ENCODE data around the gene OTUD3.
"Not testable (repeated sequence)": the region's sequence is repeated elsewhere in the genome, so short reads cannot be mapped to it uniquely, and the experiment has no call there.

The OTUD3 gene

DNA sequence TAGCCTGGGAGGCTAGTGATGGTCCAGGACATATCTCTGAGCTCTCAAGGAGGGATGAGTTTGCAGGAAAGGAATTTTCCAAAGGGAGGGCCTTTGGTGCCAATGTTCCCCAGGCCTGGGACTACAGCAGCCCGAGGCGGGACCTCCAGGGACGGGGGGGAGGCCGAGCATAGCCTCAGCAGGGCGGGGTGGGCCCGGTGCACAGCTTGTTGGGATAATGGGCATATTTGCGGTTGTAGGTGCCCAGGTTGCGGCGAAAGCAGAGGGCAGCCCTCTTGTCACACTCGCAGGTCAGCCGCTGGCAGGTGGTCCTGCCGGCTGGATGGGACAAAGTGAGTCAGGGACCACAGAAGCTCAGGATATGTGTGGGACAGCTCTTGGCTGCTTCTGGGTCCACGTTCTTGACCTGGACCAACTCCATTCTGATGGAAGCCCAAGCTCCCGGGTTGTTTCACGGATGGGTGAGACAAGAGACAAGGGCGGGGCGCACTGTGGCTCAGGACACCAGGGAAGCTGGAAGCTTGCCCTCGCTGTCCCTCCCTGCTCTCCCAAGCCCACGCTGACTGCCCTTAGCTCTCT lies 38.0 kb downstream of the OTUD3 start:
- DNase-seq = no peak

- DNase-seq = no peak
Observed at GRCh38 chr1:19921310-19921709, 39.1 kb downstream of the OTUD3 start.

GRCh38 chr1:19922015-19922688 lies 40.0 kb downstream of the OTUD3 start:
- no peak for DNase-seq

GRCh38 chr1:19923137-19923952 lies 41.1 kb downstream of the OTUD3 start, which contains the start of gene PLA2G2E:
PLA2G2E (minus strand) TSS chr1:19923617; CDS start chr1:19923559, 58 bp downstream.
- no peak for DNase-seq

DNA sequence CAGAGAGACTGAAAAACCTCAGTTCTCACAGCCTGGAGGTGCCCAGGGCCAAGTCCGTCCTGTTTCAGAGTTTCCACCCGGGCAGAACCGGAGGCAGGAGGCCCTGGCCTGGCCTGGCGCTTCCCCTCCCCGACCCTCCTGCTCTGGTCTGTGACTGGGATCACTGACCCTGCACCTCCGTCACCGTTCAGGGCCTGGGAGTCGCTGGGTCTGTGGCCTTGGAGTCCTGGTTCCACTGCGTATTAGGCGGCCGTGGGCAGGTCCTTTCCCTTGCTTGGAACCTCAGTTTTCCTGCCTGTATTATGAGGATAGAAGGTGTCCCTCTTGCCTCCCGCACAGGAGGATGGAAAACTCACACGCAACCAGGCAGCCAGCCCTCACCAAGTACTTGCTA lies 41.8 kb downstream of the OTUD3 start:
- no peak for DNase-seq

GRCh38 chr1:19925342-19926070 lies 43.3 kb downstream of the OTUD3 start:
- DNase-seq = no peak

DNA sequence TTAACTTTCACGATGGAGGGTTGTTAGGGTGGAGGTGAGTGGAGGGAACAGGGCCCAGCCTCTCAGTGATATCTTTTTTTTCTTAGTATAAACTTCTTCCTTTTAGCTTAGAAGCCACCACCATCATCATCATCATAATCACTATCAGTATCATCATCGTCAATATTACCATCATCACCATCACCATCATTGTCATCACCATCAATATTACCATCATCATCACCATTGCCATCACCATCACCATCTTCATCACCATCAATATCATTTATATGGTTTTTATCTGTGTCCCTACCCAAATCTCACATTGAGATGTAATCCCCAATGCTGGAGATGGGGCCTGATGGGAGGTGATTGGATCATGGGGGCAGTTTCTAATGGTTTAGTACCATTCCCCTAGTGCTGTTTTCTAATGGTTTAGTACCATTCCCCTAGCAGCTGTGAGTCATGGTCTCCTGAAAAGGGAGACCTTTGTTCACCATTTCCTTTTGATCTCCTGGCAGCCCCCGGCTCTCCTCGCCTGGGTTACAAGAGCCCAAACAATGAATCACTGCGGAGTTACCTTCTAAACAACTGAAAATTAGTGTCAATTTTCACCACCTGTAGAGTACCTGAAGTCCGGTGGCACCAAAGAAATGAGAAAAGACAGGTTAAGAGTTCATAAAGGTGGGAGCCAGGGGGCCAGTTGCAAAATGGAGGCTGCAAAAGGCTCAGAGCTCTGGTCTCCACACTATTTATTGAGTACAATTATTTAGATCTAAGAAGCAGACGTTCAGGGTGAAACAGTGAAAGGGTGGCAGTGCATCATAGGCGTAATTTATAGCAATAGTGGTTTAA lies 44.3 kb downstream of the OTUD3 start:
- no peak for DNase-seq

DNA sequence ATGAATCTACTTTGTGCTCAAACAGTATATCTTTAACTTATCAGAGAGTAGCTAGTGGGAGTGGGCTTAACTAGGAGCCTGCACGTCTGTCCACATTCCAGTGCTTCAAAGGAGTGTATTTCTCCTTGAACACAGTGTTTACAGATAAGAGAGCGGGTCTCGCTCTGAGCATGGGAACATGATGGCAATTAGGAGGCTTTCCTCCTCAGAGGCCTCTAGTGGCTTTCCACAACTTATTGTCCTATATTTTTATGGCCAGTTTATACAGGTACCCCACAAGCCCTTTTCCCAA lies 44.9 kb downstream of the OTUD3 start:
- DNase-seq = not testable (repeated sequence)

DNA sequence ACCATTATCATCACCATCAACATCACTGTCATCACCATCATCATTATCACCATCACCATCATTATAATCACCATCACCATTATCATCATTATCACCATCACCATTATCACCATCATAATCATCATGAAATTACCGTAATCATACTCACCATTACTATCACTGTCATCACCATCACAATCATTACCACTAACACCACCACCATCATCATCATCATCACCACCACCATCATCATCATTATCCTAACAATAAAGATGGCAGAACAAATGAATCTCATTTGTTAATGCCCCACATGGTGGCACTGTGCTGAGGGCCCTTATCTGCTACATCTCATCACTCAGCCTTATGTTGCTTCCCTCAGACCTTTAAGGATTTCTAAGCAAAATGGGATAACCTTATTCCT lies 50.7 kb downstream of the OTUD3 start:
- DNase-seq = no peak

DNA sequence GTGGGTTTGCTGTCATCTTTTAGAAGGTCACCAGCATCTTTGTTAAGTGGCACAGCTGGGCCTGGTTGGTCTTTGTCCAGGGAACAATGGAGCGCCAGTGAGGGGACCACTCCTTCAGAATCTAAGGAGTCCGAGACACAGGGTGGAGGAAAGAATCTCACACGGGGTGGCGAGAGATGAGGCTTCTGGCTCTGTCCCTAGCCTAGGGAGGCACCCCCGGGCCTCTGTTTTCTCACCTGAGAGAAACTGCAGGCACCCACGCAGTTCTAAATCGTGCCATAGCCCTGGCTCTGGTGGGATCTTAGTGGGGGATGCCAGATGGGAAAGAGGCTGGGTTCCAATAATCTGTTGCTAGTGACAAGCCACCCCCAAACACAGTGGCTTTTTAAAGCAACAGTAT lies 52.1 kb downstream of the OTUD3 start:
- no peak for DNase-seq

GRCh38 chr1:19936061-19936750 lies 54.0 kb downstream of the OTUD3 start:
- DNase-seq = no peak

DNA sequence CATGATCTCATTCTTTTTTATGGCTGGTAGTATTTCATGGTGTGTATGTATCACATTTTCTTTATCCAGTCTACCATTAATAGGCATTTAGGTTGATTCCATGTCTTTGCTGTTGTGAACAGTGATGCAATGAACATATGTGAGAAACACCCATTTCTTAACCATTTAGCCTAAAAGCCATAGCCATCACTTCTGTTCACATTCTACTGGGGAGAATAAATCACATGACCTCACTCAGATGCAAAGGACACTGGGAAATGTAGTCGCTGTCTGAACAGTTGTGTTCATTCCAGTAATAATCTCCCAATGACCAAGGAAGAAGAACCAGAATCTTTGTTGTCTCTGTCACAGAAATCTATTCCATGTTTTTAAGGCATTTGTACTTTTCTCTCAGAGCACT lies 56.3 kb downstream of the OTUD3 start:
- DNase-seq = no peak

- DNase-seq = no peak
Observed at GRCh38 chr1:19940486-19941205, 58.5 kb downstream of the OTUD3 start.

DNA sequence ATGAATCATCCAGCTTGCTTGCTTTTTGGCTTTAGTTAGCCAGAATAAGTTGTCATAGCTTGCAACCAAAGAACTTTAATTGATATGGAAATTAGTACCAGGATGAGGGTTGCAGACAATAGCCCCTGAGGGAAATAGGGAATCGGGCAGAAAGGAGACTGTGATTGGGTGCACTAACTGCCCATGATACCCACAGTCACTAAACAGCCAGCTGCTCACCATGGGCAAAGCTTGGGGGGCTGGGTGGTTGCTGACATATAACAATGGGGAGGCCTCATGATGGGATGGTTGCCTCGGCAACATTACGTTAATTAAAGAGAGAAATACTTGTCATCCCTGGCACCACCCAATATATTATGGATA lies 59.0 kb downstream of the OTUD3 start:
- no peak for DNase-seq

- DNase-seq = no peak
Observed at GRCh38 chr1:19942088-19942487, 59.9 kb downstream of the OTUD3 start.

DNA sequence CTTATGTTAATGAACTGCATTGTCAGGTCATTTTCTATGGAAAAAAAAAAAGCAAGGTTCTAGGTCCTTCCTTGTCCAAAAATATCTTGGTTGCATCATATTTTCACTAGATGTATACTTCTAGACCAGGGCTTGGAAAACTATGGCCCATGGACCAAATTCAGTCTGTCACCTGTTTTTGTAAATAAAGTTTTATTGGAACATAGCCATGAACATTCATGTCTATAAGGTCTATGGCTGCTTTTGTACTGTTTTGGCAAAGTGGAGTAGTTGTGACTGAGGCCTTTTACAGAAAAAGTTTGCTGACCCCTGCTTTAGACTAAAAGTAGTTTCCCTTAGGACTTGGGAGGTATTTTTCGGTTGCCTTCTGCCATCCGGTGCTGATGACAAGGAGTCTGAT lies 60.5 kb downstream of the OTUD3 start:
- DNase-seq = no peak

GRCh38 chr1:19945914-19946313 lies 63.7 kb downstream of the OTUD3 start:
- DNase-seq = no peak

GRCh38 chr1:19946331-19946751 lies 64.1 kb downstream of the OTUD3 start:
- no peak for DNase-seq

DNA sequence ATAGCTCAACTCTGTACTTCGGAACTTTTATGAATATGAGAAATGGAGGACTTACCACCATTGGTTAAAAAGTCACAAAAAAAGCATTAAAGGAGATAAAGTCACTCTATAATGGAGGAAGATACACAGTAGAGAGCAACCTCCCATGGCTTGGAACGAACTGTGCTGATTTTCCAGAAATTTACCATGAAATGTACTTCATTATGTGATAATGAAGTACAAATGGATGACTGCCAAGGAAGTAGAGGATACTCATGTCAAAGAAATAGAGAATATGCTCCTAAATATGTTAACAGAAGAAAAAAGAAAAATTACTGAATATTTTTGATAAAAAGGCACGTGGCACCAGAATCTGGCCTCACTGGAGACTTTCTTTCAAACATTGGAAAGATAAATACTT lies 64.8 kb downstream of the OTUD3 start:
- DNase-seq = no peak

DNA sequence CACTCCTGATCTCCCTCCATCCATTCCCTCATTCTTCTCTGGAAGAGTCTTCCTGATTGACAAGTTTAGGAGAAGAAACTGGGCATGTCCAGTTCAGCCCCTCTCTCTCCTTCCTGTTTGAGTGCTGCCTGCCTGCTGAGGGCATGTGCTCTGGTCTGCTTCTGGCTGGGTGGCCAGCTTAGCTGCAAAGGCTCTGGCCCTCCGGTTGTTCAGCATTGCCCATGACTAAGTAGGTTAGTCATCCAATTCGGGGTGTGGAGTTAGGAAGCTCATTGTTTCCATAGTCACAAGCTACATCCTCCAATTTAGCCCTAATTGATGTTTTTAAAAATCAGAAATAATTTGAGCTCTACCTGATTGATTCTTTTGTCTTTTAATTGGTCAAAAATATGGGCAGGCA lies 66.8 kb downstream of the OTUD3 start:
- no peak for DNase-seq

DNA sequence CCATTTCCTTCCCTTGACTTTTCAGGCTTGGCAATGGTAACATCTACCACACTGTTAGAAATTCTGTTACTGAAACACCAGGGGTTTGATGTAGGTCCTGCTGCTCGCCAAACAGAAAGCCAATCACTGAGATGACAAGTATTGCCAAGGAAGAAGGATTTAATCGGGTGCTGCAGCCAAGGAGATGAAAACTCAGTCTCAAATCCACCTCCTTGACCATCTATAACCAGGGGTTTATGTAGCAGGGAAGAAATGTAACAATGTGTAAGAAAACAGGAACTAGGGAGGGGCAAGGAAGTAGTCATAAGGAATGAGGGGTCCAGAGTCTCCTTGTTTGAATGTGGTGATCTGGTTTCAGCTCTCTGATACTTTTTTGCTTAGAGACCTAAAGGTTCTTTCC lies 71.9 kb downstream of the OTUD3 start:
- DNase-seq = no peak
